Brain microvascular endothelial cell (primary cell): Measurements from ENCODE around the gene AP5B1.
"Not testable (repeated sequence)": the region's sequence is repeated elsewhere in the genome, so short reads cannot be mapped to it uniquely, and the experiment has no call there.

Experiments used
- DNase-seq: peaks from one replicate; pipeline ENCODE4 v3.0.0-alpha.2; 2020
- H3K27ac ChIP-seq: fragments of 250-450 bp; sonication (Bioruptor Pico); 2 replicates; pipeline ENCODE4 v1.5.1; 2020; ENCODE audit warnings: mild to moderate bottlenecking, moderate library complexity
- H3K27me3 ChIP-seq: fragments of 250-450 bp; sonication (Bioruptor Pico); replicated peaks from 2 replicates; pipeline ENCODE4 v1.5.1; 2020; ENCODE audit warnings: mild to moderate bottlenecking
- H3K36me3 ChIP-seq: fragments of 250-450 bp; sonication (Bioruptor Pico); replicated peaks from 2 replicates; pipeline ENCODE4 v1.5.1; 2020; ENCODE audit warnings: mild to moderate bottlenecking
- H3K4me3 ChIP-seq: 2 replicates; pipeline ENCODE4 v1.5.1; 2011; ENCODE audit warnings: low read depth, mild to moderate bottlenecking, control low read depth, low read length, moderate library complexity
- in situ Hi-C: cut with HindIII; loops from 2 replicates; pipeline ENCODE4 v1.10.0; 2017; ENCODE audit warnings: low sequenced_read_pairs, low pct_ligation_motif_present
- TF ChIP-seq, protein P1 (sequence below): IDR thresholded peaks from 2 replicates; pipeline ENCODE4 v1.5.1; 2011; ENCODE audit warnings: low read depth, mild to moderate bottlenecking, moderate library complexity, low read length, control low read depth, inconsistent platforms; ENCODE audit errors: missing control alignments

Gene AP5B1

DNA sequence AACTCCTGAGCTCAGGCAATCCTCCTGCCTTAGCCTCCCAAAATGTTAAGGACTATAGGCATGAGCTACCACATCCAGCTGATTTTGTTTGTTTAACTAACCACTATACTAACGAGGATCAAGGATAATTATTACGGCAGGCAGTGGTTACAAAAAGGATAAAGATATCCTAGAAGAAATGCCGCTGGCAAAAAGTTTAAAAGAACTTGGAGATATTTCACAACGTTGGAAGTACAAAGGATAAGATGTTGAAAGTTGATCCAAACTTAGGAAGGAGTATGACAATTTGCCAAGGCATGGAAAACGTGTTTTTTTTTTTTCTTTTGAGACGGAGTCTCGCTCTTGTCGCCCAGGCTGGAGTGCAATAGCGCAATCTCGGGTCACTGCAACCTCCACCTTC lies 13.4 kb downstream of the AP5B1 start:
- in situ Hi-C loops: no loop called here
- H3K27ac ChIP-seq: no peak overlapping the region

DNA sequence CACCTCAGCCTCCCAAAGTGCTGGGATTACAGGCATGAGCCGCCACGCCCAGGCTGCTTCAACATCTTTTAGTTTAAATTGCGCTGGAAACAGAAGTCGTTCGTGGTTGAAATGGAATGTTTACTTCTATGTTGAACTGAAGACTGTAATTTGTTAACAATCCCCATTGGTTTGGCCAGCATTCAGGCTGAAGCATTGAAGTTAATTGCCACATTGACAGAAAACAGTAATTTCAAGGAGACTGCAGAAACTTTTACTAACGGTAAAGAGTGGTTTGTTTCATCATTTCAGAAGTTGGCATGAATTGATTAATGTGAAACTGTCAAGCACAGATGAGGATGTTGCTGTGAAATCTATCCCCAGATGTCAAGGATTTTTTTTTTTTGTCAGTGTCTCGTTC lies 14.2 kb downstream of the AP5B1 start:
- DNase-seq: no peak
- in situ Hi-C loops: no loop called here

More for the DNA sequence above, 13.4 kb downstream of the AP5B1 start:
- H3K27me3 ChIP-seq: no peaks in the 10 kb centered on the region
- H3K36me3 ChIP-seq: no peaks in the 10 kb centered on the region
- DNase-seq: no peak
- no peak overlapping the region for H3K4me3 ChIP-seq
- TF ChIP-seq, protein P1, sequence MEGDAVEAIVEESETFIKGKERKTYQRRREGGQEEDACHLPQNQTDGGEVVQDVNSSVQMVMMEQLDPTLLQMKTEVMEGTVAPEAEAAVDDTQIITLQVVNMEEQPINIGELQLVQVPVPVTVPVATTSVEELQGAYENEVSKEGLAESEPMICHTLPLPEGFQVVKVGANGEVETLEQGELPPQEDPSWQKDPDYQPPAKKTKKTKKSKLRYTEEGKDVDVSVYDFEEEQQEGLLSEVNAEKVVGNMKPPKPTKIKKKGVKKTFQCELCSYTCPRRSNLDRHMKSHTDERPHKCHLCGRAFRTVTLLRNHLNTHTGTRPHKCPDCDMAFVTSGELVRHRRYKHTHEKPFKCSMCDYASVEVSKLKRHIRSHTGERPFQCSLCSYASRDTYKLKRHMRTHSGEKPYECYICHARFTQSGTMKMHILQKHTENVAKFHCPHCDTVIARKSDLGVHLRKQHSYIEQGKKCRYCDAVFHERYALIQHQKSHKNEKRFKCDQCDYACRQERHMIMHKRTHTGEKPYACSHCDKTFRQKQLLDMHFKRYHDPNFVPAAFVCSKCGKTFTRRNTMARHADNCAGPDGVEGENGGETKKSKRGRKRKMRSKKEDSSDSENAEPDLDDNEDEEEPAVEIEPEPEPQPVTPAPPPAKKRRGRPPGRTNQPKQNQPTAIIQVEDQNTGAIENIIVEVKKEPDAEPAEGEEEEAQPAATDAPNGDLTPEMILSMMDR: no peak

GRCh38 chr11:65764434-65764833 lies 16.3 kb downstream of the AP5B1 start:
- TF ChIP-seq, protein P1: no peak
- in situ Hi-C loops: no loop called here
- Histone ChIP-seq H3K27me3 (no peaks in the 10 kb centered on the region), H3K36me3 (no peaks in the 10 kb centered on the region), H3K4me3 (no peak overlapping the region), H3K27ac (no peak overlapping the region)
- DNase-seq: no peak

More for the DNA sequence above, 14.2 kb downstream of the AP5B1 start:
- Histone ChIP-seq H3K36me3 (no peaks in the 10 kb centered on the region), H3K4me3 (no peak overlapping the region), H3K27ac (no peak overlapping the region), H3K27me3 (no peaks in the 10 kb centered on the region)
- TF ChIP-seq, protein P1: no peak

- DNase-seq, in situ Hi-C loops, H3K27me3 ChIP-seq, H3K4me3 ChIP-seq, H3K36me3 ChIP-seq, H3K27ac ChIP-seq: not testable (repeated sequence)
These were observed 18.0 kb downstream of the AP5B1 start for GRCh38 chr11:65762816-65763215.

DNA sequence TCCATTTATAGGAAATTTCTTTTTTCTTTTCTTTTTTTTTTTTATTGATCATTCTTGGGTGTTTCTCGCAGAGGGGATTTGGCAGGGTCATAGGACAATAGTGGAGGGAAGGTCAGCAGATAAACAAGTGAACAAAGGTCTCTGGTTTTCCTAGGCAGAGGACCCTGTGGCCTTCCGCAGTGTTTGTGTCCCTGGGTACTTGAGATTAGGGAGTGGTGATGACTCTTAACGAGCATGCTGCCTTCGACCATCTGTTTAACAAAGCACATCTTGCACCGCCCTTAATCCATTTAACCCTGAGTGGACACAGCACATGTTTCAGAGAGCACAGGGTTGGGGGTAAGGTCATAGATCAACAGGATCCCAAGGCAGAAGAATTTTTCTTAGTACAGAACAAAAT lies 18.6 kb downstream of the AP5B1 start:
- in situ Hi-C loops, H3K4me3 ChIP-seq, DNase-seq, H3K27ac ChIP-seq, H3K36me3 ChIP-seq, H3K27me3 ChIP-seq: not testable (repeated sequence)

DNA sequence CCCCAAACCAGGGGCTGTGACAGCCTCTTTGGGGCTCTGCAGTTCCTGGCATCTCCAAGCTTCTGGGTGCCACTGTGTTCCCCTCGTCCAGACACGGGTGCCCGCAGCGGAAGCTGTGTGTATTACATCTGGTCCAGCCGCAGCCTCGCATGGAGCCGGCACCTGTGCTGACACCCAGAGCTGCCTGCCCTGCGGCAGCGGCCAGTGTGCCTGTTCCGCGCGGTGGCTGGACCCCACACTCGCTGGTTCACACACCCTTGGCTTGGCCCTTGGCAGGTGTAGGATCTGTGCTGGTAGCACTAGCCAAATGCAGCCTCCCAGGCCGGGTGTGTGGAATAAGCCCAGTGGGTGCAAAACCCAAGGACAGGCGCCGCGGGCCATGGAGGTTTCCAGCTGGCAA lies 35.7 kb downstream of the AP5B1 start:
- no peak overlapping the region for H3K4me3 ChIP-seq
- in situ Hi-C loops: no loop called here
- TF ChIP-seq, protein P1: no peak
- H3K36me3 ChIP-seq: no peaks in the 10 kb centered on the region
- H3K27ac ChIP-seq: no peak overlapping the region
- DNase-seq: no peak
- peaks cover 3% of the 10 kb centered on the region for H3K27me3 ChIP-seq

DNA sequence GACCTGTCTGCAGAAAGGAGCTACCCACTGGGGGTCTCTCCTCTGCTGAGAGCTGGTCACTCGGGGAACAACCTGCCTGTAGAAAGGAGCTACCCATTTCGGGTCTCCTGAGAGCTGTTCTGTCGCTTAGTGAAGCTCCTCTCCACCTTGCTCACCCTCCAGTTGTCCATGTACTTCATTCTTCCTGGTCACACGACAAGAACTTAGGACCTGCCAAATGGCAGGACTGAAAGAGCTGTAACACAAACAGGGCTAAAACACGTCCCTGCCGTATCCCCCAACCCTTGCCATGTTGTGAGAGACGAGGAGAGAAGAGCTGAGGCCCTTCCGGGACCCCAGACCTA lies 36.1 kb downstream of the AP5B1 start:
- Histone ChIP-seq H3K36me3 (no peaks in the 10 kb centered on the region), H3K27ac (no peak overlapping the region), H3K27me3 (peaks cover 3% of the 10 kb centered on the region), H3K4me3 (no peak overlapping the region)
- in situ Hi-C loops: no loop called here
- DNase-seq: no peak
- TF ChIP-seq, protein P1: no peak
